ENCODE measurements around the gene ARHGAP42.

ARHGAP42 gene

GRCh38 chr11:100761841-100762240, 74.8 kb downstream of the ARHGAP42 start:
- peaks cover 0 to 36% of the 10 kb centered on the region in 2 experiments for H3K4me1 ChIP-seq (ENCODE audit: control insufficient read depth in 1 of 2, insufficient read depth in 1 of 2, low read depth in 1 of 2, low read length in 1 of 2)
- no peaks in the 10 kb centered on the region for H3K27me3 ChIP-seq
- H3K27ac ChIP-seq: no peak overlapping the region
- TF ChIP-seq, protein P1, sequence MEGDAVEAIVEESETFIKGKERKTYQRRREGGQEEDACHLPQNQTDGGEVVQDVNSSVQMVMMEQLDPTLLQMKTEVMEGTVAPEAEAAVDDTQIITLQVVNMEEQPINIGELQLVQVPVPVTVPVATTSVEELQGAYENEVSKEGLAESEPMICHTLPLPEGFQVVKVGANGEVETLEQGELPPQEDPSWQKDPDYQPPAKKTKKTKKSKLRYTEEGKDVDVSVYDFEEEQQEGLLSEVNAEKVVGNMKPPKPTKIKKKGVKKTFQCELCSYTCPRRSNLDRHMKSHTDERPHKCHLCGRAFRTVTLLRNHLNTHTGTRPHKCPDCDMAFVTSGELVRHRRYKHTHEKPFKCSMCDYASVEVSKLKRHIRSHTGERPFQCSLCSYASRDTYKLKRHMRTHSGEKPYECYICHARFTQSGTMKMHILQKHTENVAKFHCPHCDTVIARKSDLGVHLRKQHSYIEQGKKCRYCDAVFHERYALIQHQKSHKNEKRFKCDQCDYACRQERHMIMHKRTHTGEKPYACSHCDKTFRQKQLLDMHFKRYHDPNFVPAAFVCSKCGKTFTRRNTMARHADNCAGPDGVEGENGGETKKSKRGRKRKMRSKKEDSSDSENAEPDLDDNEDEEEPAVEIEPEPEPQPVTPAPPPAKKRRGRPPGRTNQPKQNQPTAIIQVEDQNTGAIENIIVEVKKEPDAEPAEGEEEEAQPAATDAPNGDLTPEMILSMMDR (IDR thresholded peaks at IDR 0.05): no peak
- no peaks in the 10 kb centered on the region for H3K36me3 ChIP-seq
- no peak overlapping the region for H3K4me3 ChIP-seq (ENCODE audit: low read depth in 1 of 2, low read length in 1 of 2)
- H3K9me3 ChIP-seq: no peaks in the 10 kb centered on the region

- H3K27ac ChIP-seq: no peak overlapping the region
- TF ChIP-seq, protein P1 (IDR thresholded peaks at IDR 0.05): no peak
- no peaks in the 10 kb centered on the region for H3K9me3 ChIP-seq
- no peak overlapping the region for H3K4me3 ChIP-seq (ENCODE audit: low read depth in 1 of 2, low read length in 1 of 2)
- no peaks in the 10 kb centered on the region for H3K36me3 ChIP-seq
- H3K27me3 ChIP-seq: no peaks in the 10 kb centered on the region
- peaks cover 0 to 20% of the 10 kb centered on the region in 2 experiments for H3K4me1 ChIP-seq (ENCODE audit: control insufficient read depth in 1 of 2, insufficient read depth in 1 of 2, low read depth in 1 of 2, low read length in 1 of 2)
Measured at GRCh38 chr11:100766764-100767163, 79.7 kb downstream of the ARHGAP42 start.

DNA sequence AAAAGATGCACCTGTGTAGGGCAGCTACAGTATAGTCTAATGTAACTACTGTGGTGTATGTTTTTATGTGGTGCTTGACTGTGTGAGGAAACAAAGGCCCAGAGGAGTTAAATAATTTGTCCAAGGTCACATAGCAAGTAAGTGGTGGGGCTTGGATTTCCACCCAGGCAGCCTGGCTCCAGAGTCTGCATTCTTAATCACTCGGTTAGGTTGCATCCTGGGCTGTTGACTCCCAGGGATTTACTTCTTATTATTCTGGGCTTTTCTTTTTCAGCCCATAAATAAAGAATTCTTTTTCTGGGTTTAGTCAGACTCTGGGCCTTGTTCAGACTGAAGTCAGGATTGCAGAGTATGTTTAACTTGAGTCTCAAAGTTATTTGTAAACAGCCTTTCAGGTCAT, 82.1 kb downstream of the ARHGAP42 start:
- no peaks in the 10 kb centered on the region for H3K9me3 ChIP-seq
- H3K27ac ChIP-seq: no peak overlapping the region
- TF ChIP-seq, protein P1 (IDR thresholded peaks at IDR 0.05): no peak
- H3K4me1 ChIP-seq (ENCODE audit: control insufficient read depth in 1 of 2, insufficient read depth in 1 of 2, low read depth in 1 of 2, low read length in 1 of 2): peaks cover 0 to 2% of the 10 kb centered on the region in 2 experiments
- H3K36me3 ChIP-seq: no peaks in the 10 kb centered on the region
- no peak overlapping the region for H3K4me3 ChIP-seq (ENCODE audit: low read depth in 1 of 2, low read length in 1 of 2)
- H3K27me3 ChIP-seq: no peaks in the 10 kb centered on the region

DNA sequence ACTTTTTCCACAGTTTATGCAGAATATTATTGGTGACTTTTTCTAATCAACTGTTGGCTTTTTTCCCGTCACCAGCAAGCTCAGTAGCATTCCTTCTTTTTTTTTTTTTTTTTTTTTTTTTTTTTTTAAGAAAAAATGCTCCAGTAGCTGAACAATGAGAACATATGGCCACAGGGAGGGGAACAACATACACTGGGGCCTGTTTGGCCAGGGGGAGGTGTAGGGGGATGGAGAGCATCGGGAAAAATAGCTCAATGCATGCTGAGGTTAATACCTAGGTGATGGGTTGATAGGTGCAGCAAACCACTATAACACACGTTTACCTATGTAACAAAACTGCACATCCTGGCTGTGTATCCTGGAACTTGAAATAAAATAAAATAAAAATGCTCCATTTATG, 82.5 kb downstream of the ARHGAP42 start:
- TF ChIP-seq, protein P1 (IDR thresholded peaks at IDR 0.05): no peak
- Histone ChIP-seq H3K27me3 (no peaks in the 10 kb centered on the region), H3K4me1 (ENCODE audit: control insufficient read depth in 1 of 2, insufficient read depth in 1 of 2, low read depth in 1 of 2, low read length in 1 of 2) (no peaks in the 10 kb centered on the region), H3K9me3 (no peaks in the 10 kb centered on the region), H3K36me3 (no peaks in the 10 kb centered on the region), H3K27ac (no peak overlapping the region), H3K4me3 (ENCODE audit: low read depth in 1 of 2, low read length in 1 of 2) (no peak overlapping the region)

GRCh38 chr11:100774132-100774531, 87.0 kb downstream of the ARHGAP42 start:
- no peaks in the 10 kb centered on the region for H3K36me3 ChIP-seq
- H3K27ac ChIP-seq: no peak overlapping the region
- TF ChIP-seq, protein P1 (IDR thresholded peaks at IDR 0.05): no peak
- no peak overlapping the region for H3K4me3 ChIP-seq (ENCODE audit: low read depth in 1 of 2, low read length in 1 of 2)
- H3K9me3 ChIP-seq: no peaks in the 10 kb centered on the region
- H3K4me1 ChIP-seq (ENCODE audit: control insufficient read depth in 1 of 2, insufficient read depth in 1 of 2, low read depth in 1 of 2, low read length in 1 of 2): no peaks in the 10 kb centered on the region
- H3K27me3 ChIP-seq: no peaks in the 10 kb centered on the region

DNA sequence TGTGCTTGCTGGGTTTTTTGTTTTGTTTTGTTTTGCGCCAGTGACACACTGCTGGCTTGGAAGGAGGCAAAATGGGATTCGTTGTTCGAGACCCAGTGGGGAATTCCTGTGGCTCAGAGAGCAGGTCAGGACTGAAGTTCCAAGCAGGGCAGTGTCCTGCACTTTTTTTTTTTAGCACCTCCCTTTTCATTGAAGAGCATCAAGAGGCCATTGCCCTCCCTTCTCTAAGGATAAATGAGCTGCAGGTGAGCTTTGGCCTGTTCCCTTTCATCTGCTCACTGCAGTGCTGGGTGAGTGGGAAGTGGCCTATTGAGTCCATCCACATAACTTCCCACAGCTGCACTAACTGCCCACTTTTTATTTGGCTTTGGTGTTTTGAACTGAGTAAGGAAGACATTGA, 87.8 kb downstream of the ARHGAP42 start:
- H3K9me3 ChIP-seq: no peaks in the 10 kb centered on the region
- H3K36me3 ChIP-seq: no peaks in the 10 kb centered on the region
- H3K4me1 ChIP-seq (ENCODE audit: control insufficient read depth in 1 of 2, insufficient read depth in 1 of 2, low read depth in 1 of 2, low read length in 1 of 2): no peaks in the 10 kb centered on the region
- no peak overlapping the region for H3K4me3 ChIP-seq (ENCODE audit: low read depth in 1 of 2, low read length in 1 of 2)
- TF ChIP-seq, protein P1 (IDR thresholded peaks at IDR 0.05): no peak
- H3K27ac ChIP-seq: no peak overlapping the region
- no peaks in the 10 kb centered on the region for H3K27me3 ChIP-seq

Data from neutrophil (primary cell).